Measurements from ENCODE around the gene TENM4.

- TF ChIP-seq POLR2A (IDR thresholded peaks at IDR 0.05) (no peak), CTCF (IDR thresholded peaks at IDR 0.05) (no peak)
These were observed 213.5 kb downstream of the TENM4 start for GRCh38 chr11:79227308-79227707.

Measured in uterus (tissue), 2 donors.